Dermis microvascular lymphatic vessel endothelial cell (primary cell): ENCODE data around the gene VWA7. TPM values are rescaled to one million over a fixed set of nuclear protein-coding genes. Genes with fewer than 3 reads are reported as not detected.
"Not testable (repeated sequence)": the region's sequence is repeated elsewhere in the genome, so short reads cannot be mapped to it uniquely, and the experiment has no call there.

Experiments used
- DNase-seq, 2 donors: peaks; one replicate each; pipeline versions ENCODE4 v3.0.0 to v3.0.0-alpha.2; 2010; ENCODE audit warnings: low read depth in 2 of 2
- total RNA-seq: library from RNA; depleted of rRNA; stranded (reverse); fragments of >200 nt; gene quantifications from 2 replicates; pipeline ENCODE4 v1.2.1, GENCODE V29; 2014

Gene VWA7
- total RNA-seq: under 0.01 and 0.13 TPM in 2 replicates

- DNase-seq: peak in 1 of 2 donors; percentile 58
Measured at GRCh38 chr6:31776989-31777666, at the start of gene VWA7. VWA7 (minus strand) TSS chr6:31777328; CDS start chr6:31776779, 549 bp downstream.

GRCh38 chr6:31826793-31827285 is 49.7 kb upstream of the VWA7 start:
- DNase-seq: no peak

GRCh38 chr6:31825553-31825952 is 48.4 kb upstream of the VWA7 start:
- no peak for DNase-seq

- DNase-seq: not testable (repeated sequence)
Measured at GRCh38 chr6:31823592-31824196, 46.6 kb upstream of the VWA7 start.

- peak in 1 of 2 donors; percentile 72 for DNase-seq
Measured at GRCh38 chr6:31822036-31822821, 45.1 kb upstream of the VWA7 start.

GRCh38 chr6:31821301-31822035 is 44.3 kb upstream of the VWA7 start:
- DNase-seq: peak in 1 of 2 donors; percentile 43

- DNase-seq: not testable (repeated sequence)
Measured at GRCh38 chr6:31820399-31820798, 43.3 kb upstream of the VWA7 start.

- no peak for DNase-seq
Measured at GRCh38 chr6:31819871-31820299, 42.8 kb upstream of the VWA7 start.

- not testable (repeated sequence) for DNase-seq
Measured at GRCh38 chr6:31817929-31818511, 40.9 kb upstream of the VWA7 start.

- not testable (repeated sequence) for DNase-seq
Measured at GRCh38 chr6:31817133-31817928, 40.2 kb upstream of the VWA7 start.

GRCh38 chr6:31815025-31815838 is 38.1 kb upstream of the VWA7 start, which contains the start of the genes HSPA1A and HSPA1L:
HSPA1A (plus strand) TSS chr6:31815543; CDS start chr6:31815757, 214 bp downstream.
HSPA1L (minus strand) TSS chr6:31815283; CDS start chr6:31811972, 3,311 bp downstream.
- peak; percentile 91 to 97 for DNase-seq

- DNase-seq: peak; percentile 83 to 98
Measured at GRCh38 chr6:31814677-31815024, 37.5 kb upstream of the VWA7 start.

GRCh38 chr6:31813465-31813849 is 36.3 kb upstream of the VWA7 start:
- DNase-seq: no peak

GRCh38 chr6:31811645-31812044 is 34.5 kb upstream of the VWA7 start:
- no peak for DNase-seq

GRCh38 chr6:31808599-31808998 is 31.5 kb upstream of the VWA7 start:
- DNase-seq: not testable (repeated sequence)

- peak; percentile 91 to 97 for DNase-seq
Measured at GRCh38 chr6:31806470-31807272, 29.5 kb upstream of the VWA7 start, which contains the start of gene LSM2. LSM2 (minus strand) TSS chr6:31806966; CDS start chr6:31806757, 209 bp downstream.

- no peak for DNase-seq
Measured at GRCh38 chr6:31805939-31806469, 28.9 kb upstream of the VWA7 start.
